Stimulated activated CD4-positive, alpha-beta T cell treated with anti-CD3 and anti-CD28 coated beads, Interleukin-4, amount 100 ng/mL, for 1 hour (primary cell): Measurements from ENCODE around the gene SARM1.

ENCODE experiments used
- DNase-seq: peaks from one replicate; pipeline ENCODE4 v3.0.0-alpha.2; 2020

Gene SARM1

DNA sequence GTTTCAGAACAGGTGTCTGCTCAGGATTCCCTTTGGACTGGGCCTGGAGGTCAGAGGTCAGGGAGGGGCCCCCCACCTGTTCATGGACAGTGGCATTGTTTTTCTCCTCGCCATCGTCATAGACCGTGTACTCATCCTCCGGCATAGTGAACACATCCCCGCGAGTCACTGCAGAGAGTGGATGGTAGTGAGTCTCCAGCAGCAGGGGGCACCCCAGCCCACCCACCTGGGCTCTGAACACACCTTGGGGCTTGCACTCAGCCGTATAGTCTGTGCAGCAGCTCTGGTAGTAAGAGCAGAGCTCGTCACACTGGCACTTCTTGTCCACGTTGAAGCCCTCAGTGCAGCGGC, 1.8 kb upstream of the SARM1 start:
- DNase-seq = no peak

DNA sequence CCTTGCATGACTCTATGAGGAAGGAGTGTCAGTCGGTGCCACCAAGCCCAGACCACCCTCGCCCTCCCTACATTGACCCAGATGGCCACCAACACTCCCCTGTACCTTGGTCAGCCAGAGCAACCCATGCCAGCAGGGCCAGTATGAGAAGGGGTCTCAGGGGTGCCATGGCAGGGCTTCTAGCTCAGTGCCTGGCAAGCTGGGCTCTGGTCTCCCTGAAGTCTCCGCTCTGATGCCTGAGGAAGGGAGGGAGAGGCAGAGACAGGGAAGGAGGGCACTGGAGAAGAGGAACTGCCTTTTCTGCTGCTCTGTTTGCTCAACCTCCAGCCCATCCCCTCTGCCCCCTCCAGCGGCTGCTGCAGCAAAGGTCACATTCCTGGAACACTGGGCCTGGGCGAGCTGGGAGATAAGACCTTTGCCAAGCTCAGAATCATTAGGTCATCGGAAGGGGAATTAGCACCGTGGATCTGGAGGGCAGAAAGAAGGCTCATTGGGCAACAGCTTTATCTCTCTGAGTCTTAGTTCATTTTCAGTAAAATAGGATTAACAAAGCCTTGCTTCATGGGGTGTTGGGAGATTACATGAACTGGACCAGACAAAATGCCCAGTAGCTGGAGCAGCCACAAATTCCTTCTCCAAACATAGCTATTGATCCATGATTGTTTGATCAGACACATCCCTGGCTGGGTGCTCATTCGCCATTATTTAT, 1.3 kb upstream of the SARM1 start, which contains the start of gene VTN:
TSS of gene VTN (minus strand) at position 273 of the 709 bp plus-strand sequence. CDS start at position 169, 104 bp downstream.
- DNase-seq = no peak

GRCh38 chr17:28370744-28371103, 770 bp upstream of the SARM1 start:
- no peak for DNase-seq

- peak; percentile 34 for DNase-seq
These were observed 880 bp downstream of the SARM1 start for GRCh38 chr17:28372203-28372944.

GRCh38 chr17:28372945-28373274, 1.4 kb downstream of the SARM1 start:
- no peak for DNase-seq

- no peak for DNase-seq
These were observed 8.6 kb downstream of the SARM1 start for GRCh38 chr17:28379814-28380801.

DNA sequence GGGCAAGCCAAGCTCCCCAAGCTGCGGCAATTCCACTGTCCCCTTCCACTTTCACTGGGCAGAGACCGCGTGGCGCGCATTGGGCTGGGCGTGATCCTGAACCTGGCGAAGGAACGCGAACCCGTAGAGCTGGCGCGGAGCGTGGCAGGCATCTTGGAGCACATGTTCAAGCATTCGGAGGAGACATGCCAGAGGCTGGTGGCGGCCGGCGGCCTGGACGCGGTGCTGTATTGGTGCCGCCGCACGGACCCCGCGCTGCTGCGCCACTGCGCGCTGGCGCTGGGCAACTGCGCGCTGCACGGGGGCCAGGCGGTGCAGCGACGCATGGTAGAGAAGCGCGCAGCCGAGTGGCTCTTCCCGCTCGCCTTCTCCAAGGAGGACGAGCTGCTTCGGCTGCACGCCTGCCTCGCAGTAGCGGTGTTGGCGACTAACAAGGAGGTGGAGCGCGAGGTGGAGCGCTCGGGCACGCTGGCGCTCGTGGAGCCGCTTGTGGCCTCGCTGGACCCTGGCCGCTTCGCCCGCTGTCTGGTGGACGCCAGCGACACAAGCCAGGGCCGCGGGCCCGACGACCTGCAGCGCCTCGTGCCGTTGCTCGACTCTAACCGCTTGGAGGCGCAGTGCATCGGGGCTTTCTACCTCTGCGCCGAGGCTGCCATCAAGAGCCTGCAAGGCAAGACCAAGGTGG, 9.8 kb downstream of the SARM1 start:
- peak; percentile 35 for DNase-seq

DNA sequence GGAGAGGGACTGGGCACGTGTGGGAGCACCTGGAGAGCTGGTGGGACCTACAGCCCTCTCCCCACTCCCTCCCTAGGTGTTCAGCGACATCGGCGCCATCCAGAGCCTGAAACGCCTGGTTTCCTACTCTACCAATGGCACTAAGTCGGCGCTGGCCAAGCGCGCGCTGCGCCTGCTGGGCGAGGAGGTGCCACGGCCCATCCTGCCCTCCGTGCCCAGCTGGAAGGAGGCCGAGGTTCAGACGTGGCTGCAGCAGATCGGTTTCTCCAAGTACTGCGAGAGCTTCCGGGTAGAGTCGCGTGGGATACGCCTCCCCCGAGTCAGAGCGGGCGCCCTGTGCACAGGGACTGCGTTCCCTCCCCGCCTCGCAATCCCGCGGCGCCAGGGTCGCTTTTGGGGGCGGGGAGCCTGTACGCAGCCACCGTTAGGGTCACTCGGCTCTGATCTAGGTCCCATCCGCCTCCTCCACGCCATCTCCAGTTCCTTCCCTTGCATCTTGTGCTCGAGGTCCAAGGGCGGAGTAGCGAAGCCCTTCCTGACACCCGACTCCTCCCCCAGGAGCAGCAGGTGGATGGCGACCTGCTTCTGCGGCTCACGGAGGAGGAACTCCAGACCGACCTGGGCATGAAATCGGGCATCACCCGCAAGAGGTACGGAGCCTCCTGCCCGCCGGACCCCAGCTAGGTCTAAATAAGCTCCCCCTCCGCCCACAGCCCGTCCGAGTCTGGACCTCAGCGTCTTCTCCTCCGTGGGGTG, 13.0 kb downstream of the SARM1 start:
- DNase-seq = peak; percentile 66

DNA sequence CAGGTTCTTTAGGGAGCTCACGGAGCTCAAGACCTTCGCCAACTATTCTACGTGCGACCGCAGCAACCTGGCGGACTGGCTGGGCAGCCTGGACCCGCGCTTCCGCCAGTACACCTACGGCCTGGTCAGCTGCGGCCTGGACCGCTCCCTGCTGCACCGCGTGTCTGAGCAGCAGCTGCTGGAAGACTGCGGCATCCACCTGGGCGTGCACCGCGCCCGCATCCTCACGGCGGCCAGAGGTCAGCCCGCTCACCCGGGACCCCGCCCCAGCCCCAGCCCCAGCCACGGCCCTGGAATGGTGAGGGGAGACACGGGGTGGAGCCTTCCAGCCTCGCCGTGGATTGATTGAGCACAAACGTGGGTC, 13.5 kb downstream of the SARM1 start:
- no peak for DNase-seq

DNA sequence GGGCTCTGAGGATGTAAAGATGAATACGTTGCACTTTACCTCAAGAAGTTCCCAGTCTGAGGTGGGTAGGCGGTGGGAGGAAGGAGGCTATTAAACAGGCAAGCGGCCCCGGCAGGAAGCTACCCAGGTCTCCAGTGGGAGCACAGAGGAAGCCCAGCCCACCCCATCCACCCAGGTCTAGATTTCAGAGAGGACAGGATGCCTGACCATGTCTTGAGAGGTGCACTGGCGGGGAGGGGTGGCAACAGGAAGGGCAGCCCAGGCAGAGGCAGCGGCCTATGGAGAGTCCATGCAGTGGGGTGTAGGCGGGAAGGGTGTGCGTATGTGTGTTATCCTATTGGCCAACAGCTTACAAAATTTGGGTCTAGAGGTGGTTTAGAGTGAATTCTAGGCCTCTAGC, 13.9 kb downstream of the SARM1 start:
- no peak for DNase-seq

- no peak for DNase-seq
These were observed 14.9 kb downstream of the SARM1 start for GRCh38 chr17:28386391-28386790.

GRCh38 chr17:28388106-28388505, 16.6 kb downstream of the SARM1 start:
- DNase-seq = no peak

DNA sequence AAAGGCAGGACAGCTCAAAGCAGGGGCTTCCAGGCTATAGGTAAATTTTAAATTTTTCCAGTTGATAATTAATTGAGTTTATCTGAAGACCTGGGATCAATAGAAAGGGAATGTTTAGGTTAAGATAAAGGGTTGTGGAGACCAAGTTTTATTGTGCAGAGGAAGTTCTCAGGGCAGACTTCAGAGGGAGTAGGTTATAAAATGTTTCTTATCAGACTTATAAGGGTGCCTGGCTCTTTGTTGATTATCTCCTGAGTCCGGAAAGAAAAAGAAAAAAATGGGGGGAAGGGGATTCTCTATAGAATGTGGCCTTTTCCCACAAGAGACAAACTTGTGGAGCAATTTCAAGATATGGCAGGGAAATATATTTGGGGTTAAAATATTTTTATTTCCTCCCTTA, 18.6 kb downstream of the SARM1 start:
- DNase-seq = no peak

GRCh38 chr17:28390563-28390962, 19.1 kb downstream of the SARM1 start:
- DNase-seq = no peak

- DNase-seq = no peak
These were observed 19.5 kb downstream of the SARM1 start for GRCh38 chr17:28390984-28391383.

- DNase-seq = no peak
These were observed 19.9 kb downstream of the SARM1 start for GRCh38 chr17:28391401-28391800.

GRCh38 chr17:28392491-28392890, 21.0 kb downstream of the SARM1 start:
- no peak for DNase-seq

DNA sequence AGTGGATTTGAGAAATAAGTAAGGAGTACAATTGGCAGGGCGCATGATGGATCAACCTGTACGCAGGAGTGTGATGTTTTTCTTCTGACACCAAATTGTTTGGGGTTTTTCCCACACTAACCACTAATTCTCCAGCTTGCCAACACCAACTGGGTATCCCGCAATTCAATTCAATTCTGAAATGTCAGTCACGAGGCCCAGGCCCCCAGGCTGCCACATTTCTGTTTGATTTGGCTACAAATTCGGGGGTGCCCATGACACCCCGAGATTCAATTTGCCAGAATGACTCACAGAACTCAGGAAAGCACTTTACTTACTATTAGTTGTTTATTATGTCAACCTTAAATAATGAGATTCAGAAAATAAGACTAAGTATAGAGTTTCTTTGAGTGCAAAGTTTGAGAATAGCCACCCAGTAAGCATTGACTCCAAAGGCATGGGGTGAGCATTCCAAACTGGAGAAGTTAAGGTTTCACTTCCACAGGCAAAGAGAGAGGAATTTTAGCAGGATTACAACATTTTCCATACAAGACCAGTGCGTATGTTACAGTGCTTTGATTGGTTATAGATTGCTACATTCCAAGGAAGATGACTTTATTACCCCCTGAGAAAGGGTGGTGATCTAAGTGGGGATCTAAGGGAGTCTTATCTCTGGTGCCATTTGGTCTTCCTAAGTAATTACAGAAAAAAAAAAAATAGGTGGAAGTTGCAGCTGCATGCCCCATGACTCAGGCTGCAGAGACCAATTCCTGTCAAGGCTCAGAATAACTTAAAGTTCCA, 23.0 kb downstream of the SARM1 start:
- no peak for DNase-seq

GRCh38 chr17:28395426-28395825, 23.9 kb downstream of the SARM1 start:
- no peak for DNase-seq

- no peak for DNase-seq
These were observed 24.5 kb downstream of the SARM1 start for GRCh38 chr17:28395968-28396367.

- DNase-seq = no peak
These were observed 25.2 kb downstream of the SARM1 start for GRCh38 chr17:28396635-28397239.
